OCI-LY3 (cell line): ENCODE results near the gene GARNL3.

ENCODE experiments used
- H2AFZ ChIP-seq: fragments of 200-600, 300-600 bp; shearing (Covaris generic); 2 replicates; pipeline ENCODE4 v1.6.0; 2014; ENCODE audit warnings: antibody characterized with exemption, low read depth, low read length
- H3K27ac ChIP-seq: fragments of 200-600, 300-600 bp; sonication (generic); 2 replicates; pipeline ENCODE4 v1.5.1; 2014; ENCODE audit warnings: mild to moderate bottlenecking, low read length, moderate library complexity, mixed read lengths
- H3K27me3 ChIP-seq: fragments of 200-600, 300-600 bp; sonication (generic); 2 replicates; pipeline ENCODE4 v1.6.1; 2014; ENCODE audit warnings: low read depth, low read length, mixed read lengths
- H3K36me3 ChIP-seq: fragments of 200-600, 300-600 bp; sonication (generic); replicated peaks from 2 replicates; pipeline ENCODE3; 2014; ENCODE audit warnings: low read depth, low read length, mixed read lengths
- H3K4me1 ChIP-seq: fragments of 300-600, 200-600 bp; sonication (generic); 2 replicates; pipeline ENCODE4 v1.6.1; 2014; ENCODE audit warnings: low read length, mixed read lengths
- H3K4me2 ChIP-seq: fragments of 200-600, 300-600 bp; sonication (generic); 2 replicates; pipeline ENCODE4 v1.6.1; 2014; ENCODE audit warnings: low read length, mixed read lengths
- H3K4me3 ChIP-seq: fragments of 300-600, 200-600 bp; sonication (generic); 2 replicates; pipeline ENCODE4 v1.5.1; 2014; ENCODE audit warnings: antibody characterized with exemption, mild to moderate bottlenecking, low read length, moderate library complexity
- H3K79me2 ChIP-seq: fragments of 300-600, 200-600 bp; shearing (Covaris generic); 2 replicates; pipeline ENCODE4 v1.6.1; 2014; ENCODE audit warnings: mild to moderate bottlenecking, low read length, mixed read lengths
- H3K9ac ChIP-seq: fragments of 300-600, 200-600 bp; shearing (Covaris generic); 2 replicates; pipeline ENCODE4 v1.6.0; 2014; ENCODE audit warnings: mild to moderate bottlenecking, low read length, moderate library complexity
- H3K9me3 ChIP-seq: fragments of 200-600, 300-600 bp; shearing (Covaris generic); 2 replicates; pipeline ENCODE4 v1.6.1; 2014; ENCODE audit warnings: low read length, mixed read lengths; ENCODE audit not compliant: insufficient read depth
- H4K20me1 ChIP-seq: fragments of 200-600, 300-600 bp; sonication (generic); 2 replicates; pipeline ENCODE4 v1.6.1; 2016; ENCODE audit warnings: low read length, mixed read lengths; ENCODE audit not compliant: insufficient read depth
- EZH2phosphoT487 ChIP-seq: fragments of 200-600 bp; shearing (Covaris generic); IDR thresholded peaks from 2 replicates; pipeline ENCODE4 v1.6.1; 2018; ENCODE audit warnings: antibody characterized with exemption, mixed run types, low read depth
- TF ChIP-seq, protein P1 (sequence below): fragments of 200-600, 300-600 bp; sonication (generic); IDR thresholded peaks from 2 replicates; pipeline ENCODE4 v1.5.1; 2014; ENCODE audit warnings: antibody characterized with exemption, low read length, low read depth

GARNL3 gene

DNA sequence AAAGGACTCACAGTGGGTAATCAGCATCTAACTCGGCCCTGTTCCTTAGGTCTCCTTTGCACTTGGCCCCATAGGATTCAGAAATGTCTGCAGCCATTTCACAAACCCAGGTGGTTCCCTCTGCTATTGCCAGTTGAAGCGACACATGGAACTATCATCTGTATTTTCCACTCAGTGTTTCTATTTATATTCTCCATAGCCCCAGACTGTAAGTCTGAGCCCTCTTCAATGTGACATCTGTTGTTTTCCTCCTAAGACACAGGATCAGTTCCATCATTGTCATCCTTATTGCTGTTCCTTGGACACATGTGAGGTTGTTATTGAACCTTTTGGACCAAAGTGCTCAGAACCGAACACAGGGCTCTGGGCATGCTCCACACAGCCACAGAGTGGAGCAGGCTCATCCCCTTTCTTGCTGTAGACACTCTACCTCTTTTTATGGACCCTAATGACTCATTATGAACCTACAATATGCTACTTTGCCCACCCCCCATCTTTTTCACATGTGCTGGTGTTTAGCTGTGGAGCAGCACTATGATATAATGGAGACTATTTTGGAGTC, 36.4 kb downstream of the GARNL3 start:
- Histone ChIP-seq H3K4me2 (no peak overlapping the region), H2AFZ (no peak overlapping the region)

DNA sequence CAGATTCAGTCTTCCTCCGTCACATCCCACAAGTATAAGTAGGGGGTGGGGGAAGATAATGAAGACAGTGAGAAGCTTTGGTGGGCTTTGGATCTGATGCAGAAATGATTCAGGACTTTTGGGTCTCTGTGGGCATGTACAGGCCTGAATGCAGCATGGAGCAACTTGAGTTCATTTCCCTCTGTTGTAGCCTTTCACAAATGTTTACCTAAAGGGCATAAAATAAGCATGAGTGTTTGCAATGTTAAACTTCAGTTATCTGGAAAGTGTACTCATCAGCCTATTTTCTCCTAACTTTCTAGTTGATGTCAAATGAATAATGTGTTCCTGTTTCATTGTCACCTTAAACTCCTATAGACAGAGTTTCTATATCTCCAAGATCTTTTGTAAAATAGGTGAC, 39.3 kb downstream of the GARNL3 start:
- H3K4me3 ChIP-seq = no peak overlapping the region
- TF ChIP-seq, protein P1, sequence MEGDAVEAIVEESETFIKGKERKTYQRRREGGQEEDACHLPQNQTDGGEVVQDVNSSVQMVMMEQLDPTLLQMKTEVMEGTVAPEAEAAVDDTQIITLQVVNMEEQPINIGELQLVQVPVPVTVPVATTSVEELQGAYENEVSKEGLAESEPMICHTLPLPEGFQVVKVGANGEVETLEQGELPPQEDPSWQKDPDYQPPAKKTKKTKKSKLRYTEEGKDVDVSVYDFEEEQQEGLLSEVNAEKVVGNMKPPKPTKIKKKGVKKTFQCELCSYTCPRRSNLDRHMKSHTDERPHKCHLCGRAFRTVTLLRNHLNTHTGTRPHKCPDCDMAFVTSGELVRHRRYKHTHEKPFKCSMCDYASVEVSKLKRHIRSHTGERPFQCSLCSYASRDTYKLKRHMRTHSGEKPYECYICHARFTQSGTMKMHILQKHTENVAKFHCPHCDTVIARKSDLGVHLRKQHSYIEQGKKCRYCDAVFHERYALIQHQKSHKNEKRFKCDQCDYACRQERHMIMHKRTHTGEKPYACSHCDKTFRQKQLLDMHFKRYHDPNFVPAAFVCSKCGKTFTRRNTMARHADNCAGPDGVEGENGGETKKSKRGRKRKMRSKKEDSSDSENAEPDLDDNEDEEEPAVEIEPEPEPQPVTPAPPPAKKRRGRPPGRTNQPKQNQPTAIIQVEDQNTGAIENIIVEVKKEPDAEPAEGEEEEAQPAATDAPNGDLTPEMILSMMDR = no peak
- TF ChIP-seq EZH2phosphoT487 = no peak

More for the DNA sequence above, 36.4 kb downstream of the GARNL3 start:
- Histone ChIP-seq H3K79me2 (no peaks in the 10 kb centered on the region), H3K9me3 (no peaks in the 10 kb centered on the region), H3K4me1 (peaks cover 7% of the 10 kb centered on the region; the same call in 1 of the 2 replicates), H3K9ac (no peak overlapping the region), H3K27ac (no peak overlapping the region), H3K4me3 (no peak overlapping the region), H3K27me3 (no peaks in the 10 kb centered on the region), H3K36me3 (no peaks in the 10 kb centered on the region), H4K20me1 (no peaks in the 10 kb centered on the region)
- TF ChIP-seq, protein P1 = no peak
- no peak for TF ChIP-seq EZH2phosphoT487

DNA sequence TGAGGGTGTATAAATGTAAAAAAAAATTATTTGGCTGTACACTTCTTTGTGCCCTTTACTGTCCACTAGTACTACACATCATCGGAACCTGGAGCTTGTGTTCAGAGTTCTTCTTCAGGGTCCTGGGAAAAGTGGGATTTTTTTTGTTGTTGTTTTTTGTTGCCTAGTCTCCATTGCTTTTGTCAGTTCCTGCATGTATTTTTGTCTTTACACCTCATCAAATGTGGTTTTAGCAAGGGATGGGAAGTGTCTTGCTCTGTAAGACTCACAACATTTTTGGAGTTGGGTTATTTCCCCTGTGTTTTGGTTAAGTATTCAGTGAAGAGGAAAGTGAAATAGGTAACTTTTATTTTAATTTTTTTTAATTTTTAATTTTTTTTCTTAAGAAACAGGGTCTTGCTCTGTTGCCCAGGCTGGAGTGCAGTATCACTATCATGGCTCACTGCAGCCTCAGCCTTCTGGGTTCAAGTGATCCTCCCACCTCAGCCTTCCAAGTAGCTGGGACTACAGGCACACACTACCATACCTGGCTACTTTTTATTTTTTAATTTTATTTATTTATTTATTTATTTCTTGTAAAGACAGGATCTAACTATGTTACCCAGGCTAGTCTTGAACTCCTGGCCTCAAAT, 40.7 kb downstream of the GARNL3 start:
- H3K9ac ChIP-seq = no peak overlapping the region
- no peak overlapping the region for H3K4me2 ChIP-seq
- H3K27me3 ChIP-seq = no peaks in the 10 kb centered on the region
- H3K27ac ChIP-seq = no peak overlapping the region
- no peaks in the 10 kb centered on the region for H3K79me2 ChIP-seq
- H3K4me3 ChIP-seq = no peak overlapping the region
- TF ChIP-seq, protein P1 = no peak
- no peak for TF ChIP-seq EZH2phosphoT487
- H3K9me3 ChIP-seq = no peaks in the 10 kb centered on the region
- no peak overlapping the region for H2AFZ ChIP-seq
- no peaks in the 10 kb centered on the region for H4K20me1 ChIP-seq
- H3K4me1 ChIP-seq = peaks cover 12% of the 10 kb centered on the region; the same call in 1 of the 2 replicates
- no peaks in the 10 kb centered on the region for H3K36me3 ChIP-seq

More for the DNA sequence above, 39.3 kb downstream of the GARNL3 start:
- H4K20me1 ChIP-seq = no peaks in the 10 kb centered on the region
- H3K4me1 ChIP-seq = peaks cover 9% of the 10 kb centered on the region; the same call in 1 of the 2 replicates
- no peaks in the 10 kb centered on the region for H3K27me3 ChIP-seq
- no peaks in the 10 kb centered on the region for H3K36me3 ChIP-seq
- no peaks in the 10 kb centered on the region for H3K79me2 ChIP-seq
- H3K27ac ChIP-seq = no peak overlapping the region
- H3K4me2 ChIP-seq = no peak overlapping the region
- no peak overlapping the region for H3K9ac ChIP-seq
- H3K9me3 ChIP-seq = no peaks in the 10 kb centered on the region
- H2AFZ ChIP-seq = no peak overlapping the region

DNA sequence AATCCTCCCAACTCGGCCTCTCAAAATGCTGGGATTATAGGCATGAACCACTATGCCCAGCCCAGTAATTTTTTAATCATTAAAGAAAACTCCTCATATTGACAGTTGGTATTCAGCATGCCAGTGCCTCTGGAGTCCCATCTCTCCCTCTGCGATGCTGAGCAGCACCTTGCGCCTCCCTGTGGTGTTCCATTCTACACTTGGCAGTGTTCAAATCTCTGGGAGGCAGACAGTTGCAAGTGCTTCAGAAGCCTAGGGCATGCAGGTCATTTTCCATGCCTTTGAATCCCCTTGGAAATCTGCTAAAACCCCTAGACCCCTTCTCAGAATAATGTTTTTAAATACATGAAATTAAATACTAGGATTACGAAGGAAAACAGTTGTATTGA, 41.3 kb downstream of the GARNL3 start:
- H2AFZ ChIP-seq = no peak overlapping the region
- H4K20me1 ChIP-seq = no peaks in the 10 kb centered on the region
- H3K27me3 ChIP-seq = no peaks in the 10 kb centered on the region
- TF ChIP-seq, protein P1 = no peak
- no peak for TF ChIP-seq EZH2phosphoT487
- peaks cover 12% of the 10 kb centered on the region; the same call in 1 of the 2 replicates for H3K4me1 ChIP-seq
- no peaks in the 10 kb centered on the region for H3K79me2 ChIP-seq
- no peaks in the 10 kb centered on the region for H3K36me3 ChIP-seq
- H3K27ac ChIP-seq = no peak overlapping the region
- H3K9ac ChIP-seq = no peak overlapping the region
- H3K9me3 ChIP-seq = no peaks in the 10 kb centered on the region
- no peak overlapping the region for H3K4me3 ChIP-seq
- no peak overlapping the region for H3K4me2 ChIP-seq
